Stomach (tissue), 9 donors: ENCODE results near the gene DPF1. TPM values are rescaled to one million over a fixed set of nuclear protein-coding genes. Genes with fewer than 3 reads are reported as not detected.
A peak's percentile ranks its signal among the peaks of the same experiment; 100 is the strongest.

ENCODE experiments used
- DNase-seq, 2 donors: peaks; one replicate each; pipeline versions ENCODE4 v3.0.0 to v3.0.0-alpha.2; 2013 to 2019
- H3K27ac ChIP-seq, 5 donors: fragments of 200-600 bp in 4 of 5; sonication (generic) in 4 of 5; one replicate each; pipeline ENCODE4 v1.5.1; 2013 to 2019; ENCODE audit warnings: mild to moderate bottlenecking in 1 of 5, moderate library complexity in 1 of 5
- H3K27me3 ChIP-seq, 3 donors: fragments of 200-600 bp; sonication (generic); one replicate each; pipeline ENCODE4 v1.5.1; 2017 to 2019; ENCODE audit warnings: mixed run types in 1 of 3
- H3K36me3 ChIP-seq, 4 donors: fragments of 200-600 bp; sonication (generic); 1 replicate in 3 of 4; 2 replicates in 1 of 4; pipeline ENCODE4 v1.5.1; 2016 to 2019
- H3K4me1 ChIP-seq, 4 donors: fragments of 200-600 bp; sonication (generic); one replicate each; pipeline ENCODE4 v1.5.1; 2016 to 2019
- H3K4me3 ChIP-seq, 4 donors: fragments of 200-600 bp; sonication (generic) in 3 of 4; one replicate each; pipeline ENCODE4 v1.5.1; 2016 to 2019; ENCODE audit warnings: mild to moderate bottlenecking in 1 of 4
- H3K9me3 ChIP-seq, 4 donors: fragments of 200-600 bp; sonication (generic); one replicate each; pipeline ENCODE4 v1.5.1; 2016 to 2019
- CTCF ChIP-seq, 7 experiments: fragments of 450-650 bp in 4 of 7; fragments of 200-600 bp in 3 of 7; sonication (generic) in 3 of 7; IDR thresholded peaks; one replicate each; pipeline ENCODE4 v1.5.1; 2016 to 2019; ENCODE audit warnings: antibody characterized with exemption in 7 of 7, control low read depth in 2 of 7, mild to moderate bottlenecking in 1 of 7
- EP300 ChIP-seq: sonication (generic); formaldehyde crosslinking; IDR thresholded peaks from one replicate; pipeline ENCODE4 v1.6.1; 2017; ENCODE audit warnings: antibody characterized with exemption
- POLR2A ChIP-seq, 4 donors: fragments of 450-650 bp; IDR thresholded peaks; one replicate each; pipeline ENCODE4 v1.6.1; 2016; ENCODE audit warnings: antibody characterized with exemption in 4 of 4, control low read depth in 2 of 4, mild to moderate bottlenecking in 1 of 4, moderate library complexity in 1 of 4
- POLR2AphosphoS5 ChIP-seq, 3 donors: sonication (generic); formaldehyde crosslinking; IDR thresholded peaks; one replicate each; pipeline ENCODE4 v1.6.1; 2016; ENCODE audit warnings: antibody characterized with exemption in 3 of 3
- WGBS, 5 donors: extraction: QIAGEN DNeasy Blood & Tissue Kit in 3 of 5; methylation state at CpG; one replicate each; pipeline versions ENCODE4 v1.1.5 to v1.1.7; 2013 to 2018; 5-methylcytosine and 5-hydroxymethylcytosine counted together
- intact Hi-C: fragments of 100-400 bp; cut with DNase I; formaldehyde crosslinking; loops from one replicate; pipeline ENCODE4 v1.15.1; 2023; ENCODE audit warnings: low total_unique reads
- polyA plus RNA-seq, 3 donors: library from polyadenylated mRNA; stranded (reverse); fragments of 200-250 nt; gene quantifications; one replicate each; pipeline ENCODE4 v1.2.3, GENCODE V29; 2013
- total RNA-seq, 5 donors: library from RNA; depleted of rRNA; stranded (reverse); fragments of >200 nt; gene quantifications; one replicate each; pipeline versions ENCODE4 v1.1.0 to v1.2.3, GENCODE V29; 2014 to 2016
- donor health status: healthy with polysubstance abuse.
- donor health status: Bipolar disorder and iron deficiency.
- donor health status: healthy.

DPF1 gene
- total and polyA plus RNA-seq, 8 donors = 0.12 to 0.43 TPM; not detected in 6

GRCh38 chr19:38223617-38224013 lies 407 bp downstream of the DPF1 start:
- Histone ChIP-seq H3K27me3 (peaks cover 36 to 99% (median 73%) of the 10 kb centered on the region in 3 donors), H3K4me3 (peak overlapping the region; percentile 37 to 57 (median 40))
- 7 to 13% (median 9%) methylated on average over 5 to 13 of the region's 13 CpGs for WGBS, 5 donors

GRCh38 chr19:38223119-38223523 lies 901 bp downstream of the DPF1 start:
- no peaks in the 10 kb centered on the region for H3K9me3 ChIP-seq
- no peaks in the 10 kb centered on the region for H3K36me3 ChIP-seq
- H3K4me3 ChIP-seq = no peak overlapping the region
- no peak overlapping the region for H3K27ac ChIP-seq
- no peak for TF ChIP-seq POLR2A (IDR thresholded peaks at IDR 0.05)
- TF ChIP-seq POLR2AphosphoS5 (IDR thresholded peaks at IDR 0.05) = no peak
- no peak for TF ChIP-seq EP300
- no peak for TF ChIP-seq CTCF (IDR thresholded peaks at IDR 0.05)
- H3K4me1 ChIP-seq = peaks cover 9 to 16% (median 14%) of the 10 kb centered on the region in 4 donors
- peaks cover 31 to 99% (median 68%) of the 10 kb centered on the region in 3 donors for H3K27me3 ChIP-seq
- 84 to 96% (median 88%) methylated on average over 3 of the region's 3 CpGs for WGBS, 5 donors
- DNase-seq = no peak
- intact Hi-C loops = no loop called here

More at GRCh38 chr19:38223617-38224013, 407 bp downstream of the DPF1 start:
- Histone ChIP-seq H3K9me3 (no peaks in the 10 kb centered on the region), H3K36me3 (no peaks in the 10 kb centered on the region), H3K4me1 (peaks cover 14 to 21% (median 18%) of the 10 kb centered on the region in 4 donors), H3K27ac (no peak overlapping the region)
- intact Hi-C loops = no loop called here
- no peak for DNase-seq
- TF ChIP-seq POLR2A (IDR thresholded peaks at IDR 0.05) (no peak), POLR2AphosphoS5 (IDR thresholded peaks at IDR 0.05) (no peak)

GRCh38 chr19:38221919-38222830 lies 1.8 kb downstream of the DPF1 start:
- no peaks in the 10 kb centered on the region for H3K36me3 ChIP-seq
- H3K27me3 ChIP-seq = peaks cover 22 to 99% (median 62%) of the 10 kb centered on the region in 3 donors
- no peak overlapping the region for H3K4me3 ChIP-seq
- no peak for DNase-seq
- H3K9me3 ChIP-seq = no peaks in the 10 kb centered on the region
- no peak overlapping the region for H3K27ac ChIP-seq
- WGBS, 5 donors = 44 to 89% (median 47%) methylated on average over 21 to 64 of the region's 64 CpGs
- TF ChIP-seq CTCF (IDR thresholded peaks at IDR 0.05) (no peak), POLR2AphosphoS5 (IDR thresholded peaks at IDR 0.05) (no peak), POLR2A (IDR thresholded peaks at IDR 0.05) (no peak), EP300 (no peak)
- peaks cover 9 to 14% (median 11%) of the 10 kb centered on the region in 4 donors for H3K4me1 ChIP-seq
- intact Hi-C loops = no loop called here

- Histone ChIP-seq H3K27me3 (peaks cover 21 to 99% (median 55%) of the 10 kb centered on the region in 3 donors), H3K27ac (no peak overlapping the region), H3K9me3 (no peaks in the 10 kb centered on the region), H3K4me1 (peaks cover 9 to 14% (median 11%) of the 10 kb centered on the region in 4 donors), H3K4me3 (no peak overlapping the region), H3K36me3 (no peaks in the 10 kb centered on the region)
- TF ChIP-seq POLR2A (IDR thresholded peaks at IDR 0.05) = no peak
- TF ChIP-seq EP300 = no peak
- TF ChIP-seq POLR2AphosphoS5 (IDR thresholded peaks at IDR 0.05) = no peak
- no peak for TF ChIP-seq CTCF (IDR thresholded peaks at IDR 0.05)
- no peak for DNase-seq
- intact Hi-C loops = no loop called here
- 89 to 95% (median 91%) methylated on average over 4 to 6 of the region's 6 CpGs for WGBS, 5 donors
These were observed 2.6 kb downstream of the DPF1 start for GRCh38 chr19:38221421-38221820.
